GM21515 (cell line): ENCODE data around the gene DNAAF1.
"Not testable (repeated sequence)": the region's sequence is repeated elsewhere in the genome, so short reads cannot be mapped to it uniquely, and the experiment has no call there.

Experiments
- ATAC-seq: cut with Tn5 transposase; IDR thresholded peaks from one replicate; pipeline ENCODE4 v1.9.1; 2021; ENCODE audit not compliant: unreplicated experiment

DNAAF1 gene

DNA sequence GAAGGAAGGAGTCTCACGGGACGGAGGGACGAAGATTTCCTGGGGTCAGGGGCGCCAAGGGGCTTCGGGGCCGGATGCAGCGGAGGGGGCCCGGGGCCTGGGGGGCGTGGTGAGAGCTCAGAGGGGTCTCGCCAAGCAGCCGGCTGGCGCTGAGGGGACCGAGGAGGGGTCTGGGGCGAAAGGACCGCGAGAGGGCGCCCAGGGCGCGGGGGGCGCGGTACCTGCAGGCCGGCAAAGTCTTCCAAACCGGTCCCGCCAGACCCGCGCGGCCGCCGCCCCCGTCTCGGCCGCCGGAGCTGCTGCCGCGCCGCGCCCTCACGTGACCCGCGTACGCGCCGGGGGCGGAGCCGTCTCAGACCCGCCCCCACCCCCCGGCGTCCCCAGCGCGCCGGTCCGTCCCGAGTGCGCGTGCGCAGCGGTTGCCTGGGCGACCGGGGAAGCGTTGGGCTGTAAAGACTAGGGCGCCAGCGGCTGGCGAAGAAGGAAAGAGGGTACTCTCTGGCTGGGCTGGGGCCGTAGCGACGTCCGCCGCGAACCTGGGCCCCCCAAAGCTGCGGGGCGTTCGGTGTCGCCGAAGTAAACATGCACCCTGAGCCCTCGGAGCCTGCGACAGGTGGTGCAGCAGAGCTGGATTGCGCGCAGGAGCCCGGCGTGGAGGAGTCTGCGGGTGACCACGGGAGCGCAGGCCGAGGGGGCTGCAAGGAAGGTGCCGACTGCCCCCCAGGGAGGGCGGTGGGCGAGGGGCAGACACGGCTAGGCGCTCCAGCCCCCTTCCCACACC lies at the start of gene DNAAF1, which contains the start of gene HSDL1:
DNAAF1 (plus strand) TSS at position 450 of the 781 bp plus-strand sequence; CDS start at position 583, 133 bp downstream.
HSDL1 (minus strand) TSS at position 319 of the 781 bp plus-strand sequence. CDS start 13,856 bp downstream, outside the sequence.
- ATAC-seq: peak; percentile 82

DNA sequence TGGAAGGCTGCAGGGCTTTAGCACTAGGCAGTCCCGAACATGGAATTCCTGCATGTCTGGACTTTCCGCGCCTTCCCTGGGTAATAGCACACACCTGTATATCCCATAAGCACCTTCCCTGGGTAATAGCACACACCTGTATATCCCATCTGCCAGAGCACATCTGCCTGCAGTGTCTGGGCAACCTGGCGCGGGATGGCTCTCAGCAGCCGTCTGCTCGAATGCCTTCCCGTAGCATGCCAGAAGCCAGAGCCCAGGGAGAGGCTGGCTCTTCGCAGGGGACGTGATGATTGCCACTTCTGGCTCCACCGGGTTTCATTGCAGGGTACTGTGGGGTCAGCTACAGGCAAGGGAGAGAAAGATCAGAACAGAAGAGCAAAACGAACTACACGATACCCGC lies 49.6 kb upstream of the DNAAF1 start:
- no peak for ATAC-seq

DNA sequence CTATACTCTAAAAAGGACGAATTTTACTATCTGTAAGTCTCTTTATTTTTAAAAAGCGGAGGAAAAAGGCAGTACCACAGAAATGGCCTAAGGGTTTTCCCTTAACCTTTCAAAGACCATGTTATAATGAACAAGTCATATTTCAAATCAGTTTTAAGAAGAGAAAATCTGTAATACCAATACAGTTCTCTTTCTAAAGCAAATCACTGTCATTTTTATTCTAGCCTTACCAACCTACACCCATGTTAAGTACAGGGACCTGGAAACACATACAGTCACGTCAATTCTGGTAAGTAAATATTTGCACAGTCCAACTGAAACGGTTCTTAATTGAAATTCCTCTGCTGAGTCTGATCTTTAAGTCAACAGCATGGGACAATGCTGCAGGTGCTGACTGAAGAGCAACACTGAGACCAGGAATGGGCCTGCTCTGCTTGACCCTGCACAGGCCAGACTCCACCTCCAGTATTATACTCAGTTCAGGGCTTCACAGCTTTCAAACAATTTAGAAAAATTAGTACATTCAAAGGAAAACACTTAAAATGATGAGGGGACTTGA lies 48.6 kb upstream of the DNAAF1 start:
- ATAC-seq: no peak

DNA sequence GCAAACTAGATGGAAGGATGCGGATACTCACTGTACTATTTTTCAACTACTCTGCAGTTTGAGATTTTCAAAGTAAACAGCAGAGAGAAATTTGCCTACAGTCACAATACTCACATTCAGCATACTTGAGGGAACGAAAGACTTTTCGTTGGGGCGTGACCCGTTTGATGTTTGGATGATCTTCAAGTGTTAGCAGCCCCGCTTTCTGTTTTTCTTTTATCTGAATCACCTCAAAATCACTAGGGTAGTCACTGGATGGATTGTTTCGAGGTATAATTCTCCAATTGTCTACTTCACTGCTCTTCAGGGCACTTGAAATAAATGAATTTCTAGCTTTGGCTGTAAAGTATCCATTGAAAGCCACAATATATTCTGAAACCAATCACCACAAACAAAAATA lies 46.2 kb upstream of the DNAAF1 start:
- ATAC-seq: no peak

DNA sequence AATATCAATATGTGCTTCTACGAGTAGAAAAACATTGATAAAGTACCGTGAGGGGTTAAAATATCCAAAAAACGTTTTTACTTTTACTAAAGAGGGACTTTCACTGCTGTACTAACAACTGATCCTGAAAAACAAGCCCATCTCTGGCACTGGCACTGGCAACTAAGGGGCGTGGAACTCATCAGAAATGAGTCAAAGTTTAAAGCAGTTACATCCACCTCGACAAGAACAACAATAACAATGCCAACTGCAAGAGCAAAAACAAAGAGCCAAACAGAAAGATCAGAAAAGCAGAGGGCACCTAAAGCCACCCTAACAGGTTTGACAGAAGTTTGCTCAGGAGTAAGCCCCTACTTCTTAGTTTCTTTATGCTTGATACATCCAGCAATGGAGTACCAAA lies 41.4 kb upstream of the DNAAF1 start:
- ATAC-seq: no peak

DNA sequence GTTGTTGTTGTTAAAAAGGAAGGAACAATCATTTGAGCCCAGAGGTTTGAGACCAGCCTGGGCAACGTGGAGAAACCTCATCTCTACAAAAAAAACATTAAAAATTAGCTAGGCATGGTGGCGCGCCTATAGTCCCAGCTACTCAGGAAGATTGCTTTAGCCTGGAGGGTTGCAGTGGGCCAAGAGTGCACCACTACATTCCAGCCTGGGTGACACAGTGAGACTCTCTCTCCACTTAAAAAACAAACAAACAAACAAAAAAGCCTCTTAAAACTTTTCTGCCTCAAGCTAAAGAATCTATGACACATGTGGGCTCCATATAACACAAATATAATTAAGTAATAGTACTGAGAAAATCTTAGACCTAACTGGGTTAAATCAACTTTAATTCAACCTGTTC lies 40.9 kb upstream of the DNAAF1 start:
- no peak for ATAC-seq

DNA sequence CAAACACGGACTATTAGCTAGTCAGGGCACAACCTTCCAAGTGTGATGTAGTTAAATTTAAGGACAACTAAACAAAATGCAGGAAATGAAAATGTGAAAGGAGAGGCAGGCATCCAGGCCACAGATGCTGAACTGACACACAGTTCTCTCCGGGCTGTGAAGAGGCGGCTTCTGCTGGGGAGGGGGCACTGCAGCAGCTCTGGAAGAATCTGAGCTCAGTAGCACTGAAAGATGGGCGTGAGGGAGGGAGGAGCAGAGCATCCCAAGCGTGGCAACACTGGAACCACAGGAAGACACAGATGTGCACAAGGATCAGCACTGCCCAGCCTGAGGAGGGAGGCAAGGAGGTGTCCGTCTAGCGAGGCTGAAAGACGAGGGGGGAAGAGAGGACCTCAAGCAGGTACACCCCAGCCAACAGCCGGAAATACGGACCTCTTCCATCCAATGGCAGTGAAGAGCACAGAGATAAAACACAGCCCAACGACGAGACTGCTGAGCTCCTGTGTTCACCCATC lies 39.8 kb upstream of the DNAAF1 start:
- no peak for ATAC-seq

DNA sequence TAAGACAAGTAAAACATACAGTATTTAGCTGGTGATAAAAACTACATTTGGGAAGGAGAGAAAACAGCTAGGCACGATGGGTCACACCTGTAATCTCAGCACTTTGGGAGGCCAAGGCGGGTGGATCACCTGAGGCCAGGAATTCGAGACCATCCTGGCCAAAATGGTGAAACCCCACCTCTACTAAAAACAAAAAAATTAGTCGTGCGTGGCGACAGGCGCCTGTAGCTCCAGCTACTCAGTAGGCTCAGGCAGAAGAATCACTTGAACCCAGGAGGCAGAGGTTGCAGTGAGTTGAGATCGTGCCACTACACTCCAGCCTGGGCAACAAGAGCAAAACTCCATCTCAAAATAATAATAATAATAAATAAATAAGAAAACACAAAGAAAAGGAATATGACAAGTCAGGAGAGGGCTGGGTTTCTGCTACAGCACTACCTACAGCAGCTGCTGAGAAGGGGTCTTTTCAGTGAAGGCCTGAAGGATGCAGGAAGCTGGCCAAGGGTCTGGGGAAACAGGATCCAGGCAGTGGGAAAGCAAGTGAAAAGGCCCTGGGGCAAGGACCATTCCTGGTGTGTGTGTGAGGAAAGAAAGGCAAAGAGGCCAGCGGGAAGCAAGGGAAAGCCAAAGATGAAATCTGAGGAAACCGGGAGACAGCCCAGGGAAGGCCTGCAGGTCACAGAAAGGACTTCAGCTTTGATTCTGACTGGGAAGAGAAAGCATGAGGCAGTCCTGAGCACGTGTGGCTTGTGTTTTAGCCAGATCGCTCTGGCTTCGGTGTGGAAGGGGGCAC lies 39.0 kb upstream of the DNAAF1 start:
- ATAC-seq: no peak

DNA sequence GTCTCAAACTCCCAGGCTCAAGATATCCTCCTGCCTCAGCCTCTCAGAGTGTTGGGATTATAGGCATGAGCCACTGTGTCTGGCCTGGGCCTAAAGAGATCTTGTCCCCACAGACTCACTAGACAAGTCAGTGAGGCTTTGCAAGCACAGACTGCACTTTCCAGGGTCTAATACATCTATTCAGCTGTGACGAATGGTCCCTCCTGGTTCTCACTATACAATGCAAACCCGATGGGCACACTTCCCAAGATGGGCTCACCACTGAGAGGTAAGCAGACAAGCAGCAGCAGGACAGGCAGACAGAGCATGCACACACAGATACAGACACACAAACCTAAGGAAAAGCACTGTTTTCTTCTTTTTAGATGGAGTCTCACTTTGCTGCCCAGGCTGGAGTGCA lies 37.2 kb upstream of the DNAAF1 start:
- no peak for ATAC-seq

DNA sequence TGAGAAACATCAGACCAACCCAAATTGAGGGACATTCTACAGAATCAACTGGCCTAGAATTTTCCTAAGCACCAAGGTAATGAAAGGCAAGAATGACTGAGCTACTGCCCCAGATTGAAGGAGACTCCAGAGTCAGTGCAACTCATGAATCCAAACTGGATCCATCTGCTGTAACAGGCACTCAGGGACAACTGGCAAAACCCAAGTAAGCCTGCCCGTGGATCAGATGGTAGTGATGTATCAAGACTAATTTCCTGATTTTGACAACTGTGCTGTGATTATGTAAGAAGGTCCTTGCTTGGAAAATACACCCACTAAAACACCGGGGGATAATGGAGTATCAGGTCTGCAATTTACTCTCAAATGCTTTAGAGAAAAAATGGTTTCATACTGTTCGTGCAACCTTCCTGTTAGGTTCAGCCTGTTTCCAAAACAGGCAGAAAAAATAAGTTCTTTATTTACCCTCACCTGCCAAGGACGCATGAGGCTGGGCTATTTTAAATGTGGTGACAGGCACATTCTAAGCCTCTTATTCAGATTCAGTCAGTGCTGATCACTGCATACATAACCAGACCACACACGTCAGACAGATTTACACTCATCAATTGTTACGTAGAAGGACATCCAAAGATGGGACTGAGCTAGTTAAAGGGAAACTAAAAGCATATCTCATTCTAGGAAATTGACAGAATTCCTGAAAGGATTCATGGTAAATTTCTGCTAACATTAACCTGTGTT lies 35.3 kb upstream of the DNAAF1 start:
- ATAC-seq: no peak

DNA sequence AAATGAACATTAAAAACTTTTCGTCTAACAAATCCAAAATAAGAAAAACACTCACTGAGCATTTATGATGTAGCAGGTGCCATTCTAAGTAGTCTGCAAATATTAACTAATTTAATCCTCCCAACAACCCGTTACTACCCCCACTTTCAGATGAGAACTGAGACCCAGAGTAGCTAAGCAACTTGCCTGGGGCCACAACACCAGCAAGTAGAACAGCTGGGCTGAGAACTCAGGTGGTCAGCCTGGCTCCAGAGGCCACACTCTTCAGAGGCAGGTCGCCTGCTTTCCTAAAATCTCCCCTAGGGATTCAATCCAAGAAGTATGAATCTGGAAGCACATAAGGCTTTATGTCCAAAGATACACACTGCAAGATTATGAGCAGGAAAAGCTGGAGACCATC lies 34.6 kb upstream of the DNAAF1 start:
- no peak for ATAC-seq

DNA sequence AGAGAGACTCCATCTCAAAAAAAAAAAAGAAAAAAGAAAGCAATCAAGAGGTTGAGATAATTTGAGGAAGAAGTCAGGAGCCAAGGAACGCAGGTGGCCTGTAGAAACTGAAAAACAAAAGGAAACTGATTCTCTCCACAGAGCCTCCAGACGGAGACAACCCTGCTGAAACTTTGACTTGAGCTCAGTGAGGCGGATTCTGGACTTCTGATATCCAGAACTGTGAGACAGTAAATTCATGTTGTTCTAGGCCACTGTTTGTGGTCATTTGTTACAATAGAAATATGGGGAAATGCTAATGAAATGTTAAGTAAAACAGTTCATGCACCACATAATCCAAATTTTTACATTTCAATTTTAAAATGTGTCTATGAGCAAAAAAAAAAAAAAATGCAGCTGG lies 33.6 kb upstream of the DNAAF1 start:
- no peak for ATAC-seq

DNA sequence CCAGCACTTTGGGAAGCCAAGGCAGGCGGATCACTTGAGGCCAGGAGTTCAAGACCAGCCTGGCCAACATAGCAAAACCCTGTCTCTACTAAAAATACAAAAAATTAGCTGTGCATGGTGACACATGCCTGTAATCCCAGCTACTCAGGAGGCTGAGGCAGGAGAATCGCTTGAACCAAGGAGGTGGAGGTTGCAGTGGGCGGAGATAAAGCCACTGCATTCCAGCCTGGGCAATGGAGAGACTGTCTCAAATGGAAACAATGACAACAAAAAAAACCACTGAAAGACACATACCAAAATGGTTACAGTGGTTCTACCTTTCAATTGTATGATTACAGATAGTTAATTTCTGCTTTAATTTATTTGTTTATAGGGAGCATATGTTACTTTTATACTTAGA lies 33.2 kb upstream of the DNAAF1 start:
- not testable (repeated sequence) for ATAC-seq

DNA sequence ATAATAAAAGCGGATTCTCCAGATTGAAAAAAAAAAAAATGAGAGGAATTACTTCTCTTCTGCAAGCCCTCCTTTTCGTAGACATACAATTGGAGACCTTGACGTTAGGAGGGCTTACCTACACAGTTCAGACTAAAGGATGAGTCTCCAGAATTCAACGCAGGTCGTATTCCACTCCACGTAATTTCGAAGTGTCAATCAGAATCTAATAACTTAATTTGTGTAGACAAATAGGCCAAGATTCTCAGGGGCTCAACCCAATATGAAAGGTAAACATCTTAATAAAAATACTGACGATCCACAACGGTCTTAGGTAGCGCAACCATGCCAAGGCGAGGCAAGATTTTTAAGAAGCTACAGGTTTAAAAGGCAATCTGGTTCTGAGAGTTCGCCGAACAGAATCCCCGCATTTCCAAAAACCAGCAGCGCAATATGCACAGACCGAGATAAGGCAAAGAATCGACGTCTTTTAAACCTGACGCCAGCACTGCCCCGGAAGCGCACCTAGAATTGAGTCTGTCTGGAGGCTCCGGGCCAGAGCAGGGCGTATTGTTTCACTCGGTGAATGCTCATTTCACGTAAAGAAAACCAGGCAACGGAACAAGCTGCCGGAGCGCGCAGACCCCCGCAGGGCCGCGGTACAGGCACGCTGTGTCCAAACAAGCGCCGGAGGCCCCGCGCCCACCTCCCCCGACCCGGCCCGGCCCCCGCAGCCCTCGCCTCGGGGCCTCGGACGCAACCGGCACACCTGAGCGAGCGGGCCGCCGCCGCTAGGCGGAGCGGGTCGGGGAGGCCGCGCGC lies 29.0 kb upstream of the DNAAF1 start:
- ATAC-seq: peak; percentile 34

DNA sequence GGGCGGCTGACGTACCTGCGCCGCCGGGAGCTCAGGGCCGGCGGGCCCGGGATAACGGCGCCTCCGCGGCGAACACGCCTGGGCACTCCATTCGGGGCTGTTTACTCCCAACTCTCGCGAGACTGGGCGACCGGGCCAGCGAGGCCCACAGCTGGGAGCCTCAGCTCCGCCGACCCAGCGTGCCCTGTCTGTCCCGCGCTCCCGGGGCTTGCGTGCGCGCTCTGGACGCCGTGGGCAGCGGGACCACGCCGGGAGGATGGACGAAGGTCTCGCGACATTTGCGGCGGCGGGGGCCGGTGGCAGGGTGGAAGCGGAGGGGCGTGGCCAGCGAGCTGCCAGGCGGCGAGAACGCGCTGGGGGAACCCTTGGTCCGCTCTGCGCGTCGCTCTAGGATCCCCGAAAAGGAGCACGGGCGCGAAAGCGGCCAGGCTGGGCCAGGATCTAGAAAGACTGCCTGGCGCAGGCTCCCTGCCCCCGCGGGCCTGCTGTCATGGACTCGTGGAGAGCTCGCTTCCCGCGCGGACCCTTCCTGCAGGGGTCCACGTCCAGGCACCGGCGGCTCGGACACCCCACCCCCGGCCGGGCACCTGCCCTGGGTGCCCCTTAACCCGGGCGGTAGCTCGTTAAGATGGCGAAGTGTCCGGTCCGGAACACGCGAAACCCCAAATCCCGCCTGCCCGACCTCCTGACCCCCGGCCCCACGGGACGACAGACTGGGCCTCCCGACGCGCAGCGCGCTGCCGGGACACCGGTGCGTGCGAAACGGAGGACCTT lies 28.2 kb upstream of the DNAAF1 start, which contains the start of gene MBTPS1:
MBTPS1 (minus strand) TSS at position 223 of the 774 bp plus-strand sequence. CDS start 15,159 bp downstream, outside the sequence.
- peak; percentile 87 for ATAC-seq

DNA sequence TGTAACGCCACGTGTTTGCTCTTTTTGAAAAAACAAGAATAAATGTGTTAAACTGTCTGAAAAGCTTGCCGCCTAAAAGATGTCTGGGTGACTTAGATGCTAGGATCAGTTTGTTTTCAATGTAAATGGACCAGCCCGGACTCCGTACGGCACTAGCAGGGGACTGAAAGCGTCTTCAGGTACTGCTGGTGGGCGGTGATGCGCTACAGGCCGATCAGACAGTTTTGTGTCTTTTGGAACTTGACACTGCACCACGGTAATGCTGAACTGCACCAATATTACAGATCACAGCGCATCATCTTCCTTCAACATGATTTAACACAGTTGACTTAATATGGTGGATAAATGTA lies 27.6 kb upstream of the DNAAF1 start:
- ATAC-seq: peak; percentile 4

DNA sequence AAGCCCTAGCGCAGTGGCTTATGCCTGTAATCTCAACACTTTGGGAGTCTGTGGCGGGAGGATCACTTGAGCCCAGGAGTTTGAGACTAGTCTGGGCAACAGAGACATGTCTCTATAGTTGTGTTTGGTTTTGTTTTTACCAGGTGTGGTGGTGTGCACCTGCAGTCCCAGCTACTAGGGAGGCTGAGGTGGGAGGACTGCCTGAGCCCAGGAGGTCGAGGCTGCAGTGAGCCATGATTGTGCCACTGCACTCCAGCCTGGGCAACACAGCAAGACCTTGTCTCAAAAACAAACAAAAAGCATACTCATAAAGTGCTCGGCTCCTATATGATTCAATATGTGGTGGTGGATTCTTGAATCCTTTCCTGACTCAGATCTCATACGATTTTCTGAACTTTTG lies 26.8 kb upstream of the DNAAF1 start:
- not testable (repeated sequence) for ATAC-seq

DNA sequence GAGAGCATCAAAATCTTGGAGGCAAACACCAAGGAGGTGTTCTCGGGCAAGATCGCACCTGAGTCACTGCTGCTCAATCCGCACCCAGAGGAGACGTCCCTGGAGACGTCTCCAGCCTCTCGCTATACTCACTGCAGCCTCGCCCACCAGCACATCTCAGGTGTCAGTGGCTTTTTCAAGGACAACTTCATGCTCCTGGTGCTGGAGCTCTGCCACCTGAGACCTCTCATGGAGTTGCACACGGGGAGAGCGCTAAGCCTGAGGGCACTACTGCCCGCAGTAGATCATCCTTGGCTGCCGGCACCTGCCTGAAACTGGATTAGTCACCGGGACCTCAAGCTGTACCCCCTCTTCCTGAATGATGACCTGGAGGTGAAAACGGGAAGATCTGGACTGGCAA lies 25.7 kb upstream of the DNAAF1 start:
- no peak for ATAC-seq

DNA sequence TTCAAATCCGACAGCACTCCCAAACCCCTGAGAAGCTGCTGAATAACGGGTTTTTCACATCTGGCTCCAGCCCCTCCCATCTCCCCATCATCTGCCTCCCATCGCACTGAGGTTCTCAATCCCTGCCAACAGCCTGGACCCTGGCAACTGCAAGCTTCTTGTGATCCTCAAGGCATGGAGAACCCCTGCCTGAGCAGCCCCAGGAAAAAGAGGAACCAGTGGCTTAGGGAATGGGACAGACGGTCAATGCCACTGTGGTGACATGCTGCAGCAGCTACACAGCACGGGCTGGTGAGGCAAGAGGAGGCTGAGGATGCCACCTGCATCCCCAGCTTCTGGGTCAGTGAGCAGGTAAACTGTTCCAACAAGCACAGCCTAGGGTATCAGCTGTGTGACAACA lies 25.1 kb upstream of the DNAAF1 start:
- no peak for ATAC-seq
